HG03432 (cell line): ENCODE results near the gene R3HDM2.
"Not testable (repeated sequence)": the region's sequence is repeated elsewhere in the genome, so short reads cannot be mapped to it uniquely, and the experiment has no call there.

Experiments
- ATAC-seq: cut with Tn5 transposase; IDR thresholded peaks from one replicate; pipeline ENCODE4 v1.9.1; 2021; ENCODE audit warnings: mild to moderate bottlenecking, moderate library complexity; ENCODE audit not compliant: unreplicated experiment

Gene R3HDM2

GRCh38 chr12:57384478-57384877 lies 46.4 kb downstream of the R3HDM2 start:
- no peak for ATAC-seq

- ATAC-seq, result no peak
Measured at GRCh38 chr12:57381693-57382220, 49.1 kb downstream of the R3HDM2 start.

GRCh38 chr12:57380300-57380699 lies 50.5 kb downstream of the R3HDM2 start:
- no peak for ATAC-seq

GRCh38 chr12:57377103-57377840 lies 53.6 kb downstream of the R3HDM2 start:
- no peak for ATAC-seq

- ATAC-seq, result no peak
Measured at GRCh38 chr12:57372233-57372632, 58.6 kb downstream of the R3HDM2 start.

DNA sequence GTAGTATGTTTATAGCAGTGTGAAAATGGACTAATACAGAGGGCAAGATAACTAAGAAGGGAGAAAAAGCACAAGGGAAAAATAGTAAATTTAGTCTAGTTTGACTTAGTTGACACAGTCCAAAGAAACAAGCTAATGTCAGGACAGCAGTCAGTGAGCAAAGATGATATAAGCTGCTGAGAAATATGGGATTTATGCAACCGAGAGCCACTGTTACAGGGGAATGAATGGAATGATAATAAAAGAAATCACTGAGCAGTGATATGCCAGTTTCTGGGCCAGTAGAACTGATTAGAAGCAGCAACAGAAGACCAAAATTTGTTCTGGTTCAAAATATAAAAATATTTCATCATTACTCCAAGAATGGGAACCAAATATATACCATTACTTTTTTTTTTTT lies 60.1 kb downstream of the R3HDM2 start:
- ATAC-seq, result no peak

- ATAC-seq, result no peak
Measured at GRCh38 chr12:57370072-57370471, 60.8 kb downstream of the R3HDM2 start.

DNA sequence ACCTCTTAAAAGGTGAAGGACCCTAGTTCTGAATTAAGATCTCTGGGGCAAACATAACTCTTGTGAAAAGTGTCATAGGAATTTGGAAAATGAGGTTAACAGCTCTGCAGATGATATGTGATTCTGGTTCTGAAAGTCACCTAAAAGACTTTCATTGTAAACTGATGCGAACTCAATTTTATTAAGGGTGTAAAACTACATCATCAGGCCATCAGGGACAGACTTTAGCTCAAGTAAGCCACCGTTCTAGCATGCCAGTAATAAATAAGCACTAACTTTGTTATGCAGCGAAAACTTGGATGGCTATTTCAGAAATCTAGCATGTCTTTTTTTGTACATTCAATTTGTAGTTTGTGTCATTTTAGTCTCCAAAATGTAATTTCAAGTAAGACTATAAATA lies 61.6 kb downstream of the R3HDM2 start:
- no peak for ATAC-seq

DNA sequence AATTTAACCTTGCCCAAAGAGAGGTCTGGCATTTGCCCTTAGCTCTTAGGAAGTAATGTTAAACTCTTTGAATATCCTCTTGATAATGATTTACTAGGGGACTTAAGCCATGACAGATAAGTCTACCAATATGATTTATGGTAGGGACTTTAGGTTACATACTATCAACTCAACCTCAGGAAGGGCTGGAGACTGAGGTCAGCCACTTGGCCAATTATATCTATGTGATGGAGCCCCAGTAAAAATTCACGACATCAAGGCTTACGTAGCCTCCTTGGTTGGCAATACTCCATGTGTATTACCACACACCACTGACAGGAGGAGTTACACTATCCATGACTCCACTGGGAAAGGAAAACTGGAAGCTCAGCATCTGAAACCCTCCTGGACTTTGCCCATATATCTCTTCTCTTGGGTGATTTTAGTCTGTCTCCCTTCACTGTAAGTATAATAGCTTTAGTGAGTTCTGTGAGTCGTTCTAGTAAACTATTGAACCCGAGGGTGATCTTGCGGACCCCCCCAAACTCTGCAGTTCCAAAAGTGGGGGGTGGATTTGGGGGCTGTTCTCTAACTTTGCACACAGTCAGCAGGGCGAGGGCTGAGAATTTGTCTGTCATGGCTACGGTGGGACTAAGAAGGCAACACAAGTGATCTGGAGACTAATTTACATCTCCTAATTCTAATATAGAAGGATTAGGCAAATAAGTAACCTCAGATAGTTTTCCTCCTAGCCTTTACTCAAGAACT lies 62.3 kb downstream of the R3HDM2 start:
- no peak for ATAC-seq

DNA sequence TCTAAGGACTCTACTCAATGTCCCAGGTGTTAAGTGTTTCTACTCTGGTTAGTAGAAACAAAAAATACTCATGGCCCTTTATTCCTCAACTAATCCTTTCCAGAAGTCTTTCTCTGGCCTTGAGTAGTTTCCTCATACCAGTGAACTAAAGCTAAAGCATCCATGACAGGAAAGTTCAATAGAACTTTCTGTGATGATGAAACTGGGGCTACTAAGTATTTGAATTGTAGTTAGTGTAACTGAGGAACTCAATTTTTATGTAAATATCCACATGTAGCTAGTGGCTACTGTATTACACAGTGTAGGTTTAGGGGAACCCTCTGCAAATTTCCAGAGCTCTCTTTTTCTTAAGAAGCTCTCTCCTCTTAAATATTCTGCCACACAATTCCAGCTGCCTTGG lies 63.7 kb downstream of the R3HDM2 start:
- ATAC-seq, result no peak

GRCh38 chr12:57366315-57366714 lies 64.5 kb downstream of the R3HDM2 start:
- no peak for ATAC-seq

DNA sequence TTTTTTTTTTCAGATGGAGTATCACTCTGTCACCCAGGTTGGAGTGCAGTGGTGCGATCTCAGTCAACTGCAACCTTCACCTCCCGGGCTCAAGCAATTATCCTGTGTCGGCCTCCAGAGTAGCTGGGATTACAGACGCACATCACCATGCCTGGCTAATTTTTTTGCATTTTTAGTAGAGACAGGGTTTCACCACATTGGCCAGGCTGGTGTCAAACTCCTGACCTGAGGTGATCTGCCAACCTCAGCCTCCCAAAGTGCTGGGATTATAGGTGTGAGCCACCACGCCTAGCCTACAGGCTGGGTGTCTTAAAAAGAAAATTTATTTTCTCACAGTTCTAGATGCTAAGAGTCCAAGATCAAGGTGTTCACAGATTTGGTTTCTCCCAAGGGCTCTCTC lies 66.7 kb downstream of the R3HDM2 start:
- not testable (repeated sequence) for ATAC-seq

GRCh38 chr12:57360468-57360867 lies 70.4 kb downstream of the R3HDM2 start:
- ATAC-seq, result no peak

- no peak for ATAC-seq
Measured at GRCh38 chr12:57358646-57359045, 72.2 kb downstream of the R3HDM2 start.

DNA sequence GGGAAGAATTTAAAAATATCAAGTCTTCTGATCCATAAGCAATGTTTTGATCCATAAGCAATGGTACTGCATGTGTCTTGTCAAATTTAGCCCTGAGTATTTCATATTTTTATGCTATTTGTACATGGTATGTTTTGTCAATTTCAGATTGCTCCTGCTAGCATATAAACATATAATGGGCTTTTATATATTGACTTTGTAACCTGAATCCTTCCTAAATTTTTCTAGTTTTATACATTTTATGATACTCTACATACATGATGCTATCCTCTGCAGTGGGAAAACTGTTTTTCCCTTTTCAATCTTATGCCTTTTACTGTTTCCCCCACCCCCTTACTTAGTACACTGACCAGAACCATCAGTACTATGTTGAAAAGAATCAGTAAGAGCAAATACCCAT lies 75.1 kb downstream of the R3HDM2 start:
- no peak for ATAC-seq

DNA sequence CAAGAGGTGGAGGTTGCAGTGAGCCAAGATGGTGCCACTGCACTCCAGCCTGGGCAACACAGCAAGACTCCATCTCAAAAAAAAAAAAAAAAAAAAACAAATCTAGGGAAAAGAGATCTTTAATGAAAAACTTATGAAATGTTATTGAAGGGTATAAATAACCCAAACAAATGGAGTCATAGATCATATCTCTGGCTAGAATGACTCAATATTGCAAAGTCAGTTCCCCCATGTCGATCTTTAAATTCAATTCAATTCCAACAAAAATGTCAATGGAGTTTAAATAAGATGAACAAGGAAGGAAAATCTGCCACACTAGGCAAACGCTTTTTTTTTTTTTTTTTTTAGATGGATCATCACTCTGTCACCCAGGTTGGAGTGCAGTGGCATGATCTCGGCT lies 78.7 kb downstream of the R3HDM2 start:
- ATAC-seq, result no peak

DNA sequence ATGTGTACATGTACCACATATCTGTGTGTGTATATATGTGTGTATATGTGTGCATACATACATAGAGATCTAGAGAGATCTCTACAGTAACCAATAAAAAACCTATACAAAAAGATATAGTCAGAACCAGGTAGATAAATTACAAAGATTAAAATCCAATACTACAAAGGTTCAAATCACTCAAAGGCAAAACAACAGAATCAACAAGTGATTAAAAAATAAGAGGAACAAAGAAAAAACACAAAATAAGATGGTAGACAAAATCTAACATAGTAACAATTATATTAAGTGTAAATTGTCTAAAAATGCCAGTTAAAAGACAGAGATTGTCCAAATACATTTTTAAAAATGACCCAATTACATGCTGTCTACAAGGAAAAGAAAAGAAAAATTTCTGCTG lies 83.6 kb downstream of the R3HDM2 start:
- ATAC-seq, result no peak

GRCh38 chr12:57343703-57344378 lies 87.0 kb downstream of the R3HDM2 start:
- no peak for ATAC-seq

- ATAC-seq, result no peak
Measured at GRCh38 chr12:57342207-57342691, 88.6 kb downstream of the R3HDM2 start.

- no peak for ATAC-seq
Measured at GRCh38 chr12:57341275-57341990, 89.4 kb downstream of the R3HDM2 start.

GRCh38 chr12:57340104-57340503 lies 90.7 kb downstream of the R3HDM2 start:
- no peak for ATAC-seq
